SK-N-SH (cell line): ENCODE measurements around the gene GFPT1. TPM values are rescaled to one million over a fixed set of nuclear protein-coding genes. Genes with fewer than 3 reads are reported as not detected.
A peak's percentile ranks its signal among the peaks of the same experiment; 100 is the strongest.

Experiments
- CTCF ChIA-PET: fragments of 300-600, 350-600 bp; formaldehyde crosslinking; extraction: SDS; loops from one replicate; lab custom pipeline; 2021; lab: Yijun Ruan, JAX
- POLR2A ChIA-PET: fragments of 350-600 bp; sonication (Branson Sonifier 250); formaldehyde crosslinking; extraction: SDS; loops from one replicate; lab custom pipeline; 2020; ENCODE audit warnings: antibody characterized with exemption, inconsistent platforms; lab: Yijun Ruan, JAX
- DNase-seq: peaks from one replicate; pipeline ENCODE4 v3.0.0; 2012
- H2AFZ ChIP-seq: fragments of 200-600 bp; sonication (generic); 2 replicates; pipeline ENCODE4 v1.8.1; 2016; ENCODE audit warnings: antibody characterized with exemption, mild to moderate bottlenecking, low read depth
- H3F3A ChIP-seq: fragments of 200-600 bp; sonication (generic); replicated peaks from 2 replicates; pipeline ENCODE3; 2016; ENCODE audit warnings: antibody characterized with exemption, mild to moderate bottlenecking; ENCODE audit not compliant: insufficient read depth
- H3K27ac ChIP-seq, 2 experiments: fragments of 200-500 bp in 1 of 2; fragments of 200-600 bp in 1 of 2; sonication (Bioruptor generic) in 1 of 2; sonication (generic), shearing (Covaris generic) in 1 of 2; 2 replicates each; pipeline versions ENCODE4 v1.5.1 to v1.6.1; 2014 to 2016; ENCODE audit warnings: low read depth in 2 of 2, inconsistent platforms in 1 of 2, low read length in 1 of 2, mild to moderate bottlenecking in 1 of 2, mixed read lengths in 1 of 2
- H3K27me3 ChIP-seq: fragments of 200-600 bp; sonication (generic), shearing (Covaris generic); 2 replicates; pipeline ENCODE4 v1.6.1; 2016; ENCODE audit warnings: mixed run types; ENCODE audit not compliant: insufficient read depth
- H3K36me3 ChIP-seq, 2 experiments: fragments of 200-500 bp in 1 of 2; fragments of 200-600 bp in 1 of 2; sonication (Bioruptor generic) in 1 of 2; sonication (generic) in 1 of 2; replicated peaks in 1 of 2; 2 replicates each; pipeline versions ENCODE3 to v1.5.1; 2014 to 2016; ENCODE audit warnings: low read length in 1 of 2, mild to moderate bottlenecking in 1 of 2; ENCODE audit not compliant: insufficient read depth in 2 of 2, control insufficient read depth in 1 of 2
- H3K4me1 ChIP-seq, 2 experiments: fragments of 200-500 bp in 1 of 2; fragments of 200-600 bp in 1 of 2; sonication (Bioruptor generic) in 1 of 2; sonication (generic), shearing (Covaris generic) in 1 of 2; 2 replicates each; pipeline versions ENCODE4 v1.5.1 to v1.6.1; 2014 to 2016; ENCODE audit warnings: low read depth in 1 of 2, low read length in 1 of 2, mixed run types in 1 of 2; ENCODE audit not compliant: insufficient read depth in 2 of 2, control insufficient read depth in 1 of 2
- H3K4me2 ChIP-seq: fragments of 200-600 bp; sonication (generic), shearing (Covaris generic); 2 replicates; pipeline ENCODE4 v1.6.1; 2017; ENCODE audit warnings: mixed run types
- H3K4me3 ChIP-seq, 2 experiments: fragments of 200-500 bp in 1 of 2; fragments of 200-600 bp in 1 of 2; sonication (Bioruptor generic) in 1 of 2; sonication (generic), shearing (Covaris generic) in 1 of 2; 2 replicates each; pipeline versions ENCODE4 v1.5.1 to v1.8.1; 2014 to 2016; ENCODE audit warnings: low read depth in 2 of 2, inconsistent platforms in 1 of 2, low read length in 1 of 2, mild to moderate bottlenecking in 1 of 2, mixed read lengths in 1 of 2, moderate library complexity in 1 of 2
- H3K79me2 ChIP-seq: fragments of 200-600 bp; sonication (generic); 2 replicates; pipeline ENCODE4 v1.8.1; 2017; ENCODE audit warnings: mild to moderate bottlenecking; ENCODE audit not compliant: insufficient read depth
- H3K9ac ChIP-seq: fragments of 200-600 bp; sonication (generic); 2 replicates; pipeline ENCODE4 v1.6.1; 2017; ENCODE audit warnings: mixed run types
- H3K9me2 ChIP-seq: fragments of 200-600 bp; sonication (generic); 2 replicates; pipeline ENCODE4 v1.6.1; 2017; ENCODE audit warnings: mixed run types
- H3K9me3 ChIP-seq: fragments of 200-600 bp; sonication (generic); 2 replicates; pipeline ENCODE4 v1.6.1; 2017; ENCODE audit warnings: mixed run types, mild to moderate bottlenecking, moderate library complexity
- H4K20me1 ChIP-seq: fragments of 200-600 bp; sonication (generic); 2 replicates; pipeline ENCODE4 v1.6.1; 2017; ENCODE audit warnings: mild to moderate bottlenecking, mixed run types; ENCODE audit not compliant: insufficient read depth
- CHD2 ChIP-seq: fragments of 150-350 bp; IDR thresholded peaks from 2 replicates; pipeline ENCODE4 v1.6.1; 2018; ENCODE audit warnings: low read length; ENCODE audit not compliant: partially characterized antibody
- ELF1 ChIP-seq: IDR thresholded peaks from 2 replicates; pipeline ENCODE4 v1.4.0; 2012
- EP300 ChIP-seq, 2 experiments: IDR thresholded peaks; 2 replicates each; pipeline versions ENCODE4 v1.4.0 to v1.6.1; 2012; ENCODE audit warnings: borderline replicate concordance in 1 of 2, low read depth in 1 of 2, low read length in 1 of 2
- FOSL2 ChIP-seq: IDR thresholded peaks from 2 replicates; pipeline ENCODE4 v1.4.0; 2012; ENCODE audit warnings: low read depth, mild to moderate bottlenecking, moderate library complexity, borderline replicate concordance
- FOXM1 ChIP-seq: IDR thresholded peaks from 2 replicates; pipeline ENCODE4 v1.4.0; 2012; ENCODE audit warnings: low read depth, mild to moderate bottlenecking
- GATA2 ChIP-seq: sonication (generic); formaldehyde crosslinking; IDR thresholded peaks from 2 replicates; pipeline ENCODE4 v1.5.0; 2020; ENCODE audit warnings: mild to moderate bottlenecking, missing genetic modification reagents
- JUND ChIP-seq: IDR thresholded peaks from 2 replicates; pipeline ENCODE4 v1.4.0; 2012
- MXI1 ChIP-seq: IDR thresholded peaks from 2 replicates; pipeline ENCODE4 v1.6.1; 2012; ENCODE audit warnings: mild to moderate bottlenecking, low read depth, low read length, improper control_type of control experiment
- NFIC ChIP-seq: IDR thresholded peaks from 2 replicates; pipeline ENCODE4 v1.4.0; 2012; ENCODE audit warnings: borderline replicate concordance
- NRF1 ChIP-seq: IDR thresholded peaks from 2 replicates; pipeline ENCODE4 v1.6.1; 2012; ENCODE audit warnings: low read depth, mild to moderate bottlenecking, low read length
- PBX3 ChIP-seq: IDR thresholded peaks from 2 replicates; pipeline ENCODE4; 2012
- RAD21 ChIP-seq: IDR thresholded peaks from 2 replicates; pipeline ENCODE4 v1.6.1; 2012; ENCODE audit warnings: mild to moderate bottlenecking, low read length
- RCOR1 ChIP-seq: fragments of 150-350 bp; IDR thresholded peaks from 2 replicates; pipeline ENCODE4 v1.6.1; 2017; ENCODE audit warnings: antibody characterized with exemption, low read length
- RFX5 ChIP-seq: IDR thresholded peaks from 2 replicates; pipeline ENCODE4 v1.6.1; 2012; ENCODE audit warnings: mild to moderate bottlenecking, improper control_type of control experiment, low read length
- RXRA ChIP-seq: IDR thresholded peaks from 2 replicates; pipeline ENCODE4 v1.4.0; 2012; ENCODE audit warnings: low read depth, mild to moderate bottlenecking, borderline replicate concordance
- SIN3A ChIP-seq: IDR thresholded peaks from 2 replicates; pipeline ENCODE4 v1.6.1; 2012; ENCODE audit warnings: low read depth, mild to moderate bottlenecking, low read length, moderate library complexity, borderline replicate concordance
- TAF1 ChIP-seq: IDR thresholded peaks from 2 replicates; pipeline ENCODE4 v1.6.1; 2012; ENCODE audit warnings: low read depth, mild to moderate bottlenecking, low read length, moderate library complexity, borderline replicate concordance
- TCF12 ChIP-seq: IDR thresholded peaks from 2 replicates; pipeline ENCODE4 v1.4.0; 2012
- TEAD4 ChIP-seq: IDR thresholded peaks from 2 replicates; pipeline ENCODE4 v1.4.0; 2012; ENCODE audit warnings: mild to moderate bottlenecking, borderline replicate concordance; ENCODE audit not compliant: insufficient read depth
- USF1 ChIP-seq: IDR thresholded peaks from 2 replicates; pipeline ENCODE4 v1.4.0; 2012; ENCODE audit warnings: low read depth, borderline replicate concordance
- WGBS: methylation state at CpG from one replicate; pipeline ENCODE4 v1.1.6; 2017; ENCODE audit warnings: low lambda C conversion rate; 5-methylcytosine and 5-hydroxymethylcytosine counted together
- polyA plus RNA-seq, 3 experiments: library from polyadenylated mRNA; depleted of rRNA; stranded (reverse); fragments of >200 nt; gene quantifications; 2 replicates each; pipeline ENCODE4 v1.2.3, GENCODE V29; 2012
- TF ChIP-seq, protein P1 (sequence below): fragments of 150-350 bp; IDR thresholded peaks from 2 replicates; pipeline ENCODE4 v1.6.1; 2017; ENCODE audit warnings: antibody characterized with exemption, low read length, low read depth, borderline replicate concordance
- TF ChIP-seq, protein P2 (sequence below): fragments of 150-350 bp; IDR thresholded peaks from 2 replicates; pipeline ENCODE4 v1.6.1; 2016; ENCODE audit warnings: mild to moderate bottlenecking, low read depth, low read length
- TF ChIP-seq, protein P3 (sequence below): fragments of 200-600 bp; sonication (generic); IDR thresholded peaks from 2 replicates; pipeline ENCODE4 v1.6.1; 2017; ENCODE audit warnings: antibody characterized with exemption, mild to moderate bottlenecking, moderate library complexity
- TF ChIP-seq, protein P4 (sequence below): IDR thresholded peaks from 2 replicates; pipeline ENCODE4 v1.6.1; 2012; ENCODE audit warnings: mild to moderate bottlenecking, low read depth, low read length, moderate library complexity
- TF ChIP-seq, protein P5 (sequence below): IDR thresholded peaks from 2 replicates; pipeline ENCODE4 v1.4.0; 2012; ENCODE audit warnings: low read depth

The GFPT1 gene
- polyA plus RNA-seq, 1 of the 3 experiments (the other 2 are of a cell fraction) = 6.0 TPM

GRCh38 chr2:69298261-69298660 is 88.8 kb downstream of the GFPT1 start:
- Histone ChIP-seq H3K9ac (peak overlapping the region; percentile 54), H3K9me2 (no peaks in the 10 kb centered on the region), H3F3A (peaks cover 28% of the 10 kb centered on the region), H3K4me1 (peaks cover 11 to 28% of the 10 kb centered on the region in 2 experiments; a peak in 3 of 4 replicates), H3K4me3 (no peak overlapping the region), H4K20me1 (no peaks in the 10 kb centered on the region), H3K79me2 (no peaks in the 10 kb centered on the region), H3K9me3 (no peaks in the 10 kb centered on the region), H3K36me3 (no peaks in the 10 kb centered on the region), H3K27ac (peak overlapping the region; percentile 9 to 85; a peak in 3 of 4 replicates), H3K4me2 (peak overlapping the region; percentile 55; the same call in 1 of the 2 replicates), H2AFZ (peak overlapping the region; percentile 71; the same call in 1 of the 2 replicates), H3K27me3 (no peaks in the 10 kb centered on the region)
- POLR2A ChIA-PET = no interaction called here
- 36% methylated on average over 7 of the region's 7 CpGs for WGBS
- CTCF ChIA-PET = interaction anchor here (1.2 to 2.3 kb wide), 5 partner anchors 8 to 355 kb away, joined by 3 to 11 read pairs (median 6); partner anchors contain the start of gene ANTXR1
- DNase-seq = no peak
- no peak for TF ChIP-seq ELF1
- TF ChIP-seq NFIC = peak; percentile 72
- TF ChIP-seq RFX5 = no peak
- TF ChIP-seq CHD2 = no peak
- no peak for TF ChIP-seq RCOR1
- TF ChIP-seq, protein P1, sequence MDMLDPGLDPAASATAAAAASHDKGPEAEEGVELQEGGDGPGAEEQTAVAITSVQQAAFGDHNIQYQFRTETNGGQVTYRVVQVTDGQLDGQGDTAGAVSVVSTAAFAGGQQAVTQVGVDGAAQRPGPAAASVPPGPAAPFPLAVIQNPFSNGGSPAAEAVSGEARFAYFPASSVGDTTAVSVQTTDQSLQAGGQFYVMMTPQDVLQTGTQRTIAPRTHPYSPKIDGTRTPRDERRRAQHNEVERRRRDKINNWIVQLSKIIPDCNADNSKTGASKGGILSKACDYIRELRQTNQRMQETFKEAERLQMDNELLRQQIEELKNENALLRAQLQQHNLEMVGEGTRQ = no peak
- TF ChIP-seq JUND = peak; percentile 86
- TF ChIP-seq, protein P2, sequence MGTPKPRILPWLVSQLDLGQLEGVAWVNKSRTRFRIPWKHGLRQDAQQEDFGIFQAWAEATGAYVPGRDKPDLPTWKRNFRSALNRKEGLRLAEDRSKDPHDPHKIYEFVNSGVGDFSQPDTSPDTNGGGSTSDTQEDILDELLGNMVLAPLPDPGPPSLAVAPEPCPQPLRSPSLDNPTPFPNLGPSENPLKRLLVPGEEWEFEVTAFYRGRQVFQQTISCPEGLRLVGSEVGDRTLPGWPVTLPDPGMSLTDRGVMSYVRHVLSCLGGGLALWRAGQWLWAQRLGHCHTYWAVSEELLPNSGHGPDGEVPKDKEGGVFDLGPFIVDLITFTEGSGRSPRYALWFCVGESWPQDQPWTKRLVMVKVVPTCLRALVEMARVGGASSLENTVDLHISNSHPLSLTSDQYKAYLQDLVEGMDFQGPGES = no peak
- peak; percentile 56; the same call in 1 of the 2 replicates for TF ChIP-seq SIN3A
- peak; percentile 87 for TF ChIP-seq FOSL2
- TF ChIP-seq USF1 = peak; percentile 28; the same call in 1 of the 2 replicates
- TF ChIP-seq TCF12 = peak; percentile 84
- TF ChIP-seq, protein P3, sequence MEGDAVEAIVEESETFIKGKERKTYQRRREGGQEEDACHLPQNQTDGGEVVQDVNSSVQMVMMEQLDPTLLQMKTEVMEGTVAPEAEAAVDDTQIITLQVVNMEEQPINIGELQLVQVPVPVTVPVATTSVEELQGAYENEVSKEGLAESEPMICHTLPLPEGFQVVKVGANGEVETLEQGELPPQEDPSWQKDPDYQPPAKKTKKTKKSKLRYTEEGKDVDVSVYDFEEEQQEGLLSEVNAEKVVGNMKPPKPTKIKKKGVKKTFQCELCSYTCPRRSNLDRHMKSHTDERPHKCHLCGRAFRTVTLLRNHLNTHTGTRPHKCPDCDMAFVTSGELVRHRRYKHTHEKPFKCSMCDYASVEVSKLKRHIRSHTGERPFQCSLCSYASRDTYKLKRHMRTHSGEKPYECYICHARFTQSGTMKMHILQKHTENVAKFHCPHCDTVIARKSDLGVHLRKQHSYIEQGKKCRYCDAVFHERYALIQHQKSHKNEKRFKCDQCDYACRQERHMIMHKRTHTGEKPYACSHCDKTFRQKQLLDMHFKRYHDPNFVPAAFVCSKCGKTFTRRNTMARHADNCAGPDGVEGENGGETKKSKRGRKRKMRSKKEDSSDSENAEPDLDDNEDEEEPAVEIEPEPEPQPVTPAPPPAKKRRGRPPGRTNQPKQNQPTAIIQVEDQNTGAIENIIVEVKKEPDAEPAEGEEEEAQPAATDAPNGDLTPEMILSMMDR = peak; percentile 8; the same call in 1 of the 2 replicates
- peak; percentile 50; the same call in 1 of the 2 replicates for TF ChIP-seq RXRA
- no peak for TF ChIP-seq NRF1
- TF ChIP-seq FOXM1 = no peak
- TF ChIP-seq GATA2 (CRISPR knock-in tag) = no peak
- no peak for TF ChIP-seq TAF1
- TF ChIP-seq PBX3 = peak; percentile 76
- TF ChIP-seq, protein P4, sequence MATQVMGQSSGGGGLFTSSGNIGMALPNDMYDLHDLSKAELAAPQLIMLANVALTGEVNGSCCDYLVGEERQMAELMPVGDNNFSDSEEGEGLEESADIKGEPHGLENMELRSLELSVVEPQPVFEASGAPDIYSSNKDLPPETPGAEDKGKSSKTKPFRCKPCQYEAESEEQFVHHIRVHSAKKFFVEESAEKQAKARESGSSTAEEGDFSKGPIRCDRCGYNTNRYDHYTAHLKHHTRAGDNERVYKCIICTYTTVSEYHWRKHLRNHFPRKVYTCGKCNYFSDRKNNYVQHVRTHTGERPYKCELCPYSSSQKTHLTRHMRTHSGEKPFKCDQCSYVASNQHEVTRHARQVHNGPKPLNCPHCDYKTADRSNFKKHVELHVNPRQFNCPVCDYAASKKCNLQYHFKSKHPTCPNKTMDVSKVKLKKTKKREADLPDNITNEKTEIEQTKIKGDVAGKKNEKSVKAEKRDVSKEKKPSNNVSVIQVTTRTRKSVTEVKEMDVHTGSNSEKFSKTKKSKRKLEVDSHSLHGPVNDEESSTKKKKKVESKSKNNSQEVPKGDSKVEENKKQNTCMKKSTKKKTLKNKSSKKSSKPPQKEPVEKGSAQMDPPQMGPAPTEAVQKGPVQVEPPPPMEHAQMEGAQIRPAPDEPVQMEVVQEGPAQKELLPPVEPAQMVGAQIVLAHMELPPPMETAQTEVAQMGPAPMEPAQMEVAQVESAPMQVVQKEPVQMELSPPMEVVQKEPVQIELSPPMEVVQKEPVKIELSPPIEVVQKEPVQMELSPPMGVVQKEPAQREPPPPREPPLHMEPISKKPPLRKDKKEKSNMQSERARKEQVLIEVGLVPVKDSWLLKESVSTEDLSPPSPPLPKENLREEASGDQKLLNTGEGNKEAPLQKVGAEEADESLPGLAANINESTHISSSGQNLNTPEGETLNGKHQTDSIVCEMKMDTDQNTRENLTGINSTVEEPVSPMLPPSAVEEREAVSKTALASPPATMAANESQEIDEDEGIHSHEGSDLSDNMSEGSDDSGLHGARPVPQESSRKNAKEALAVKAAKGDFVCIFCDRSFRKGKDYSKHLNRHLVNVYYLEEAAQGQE = no peak
- no peak for TF ChIP-seq TEAD4
- TF ChIP-seq EP300 (IDR thresholded peaks at IDR 0.05; ENCODE audit: borderline replicate concordance in 1 of 2, low read depth in 1 of 2, low read length in 1 of 2) = peak in 1 of 2 experiments; percentile 84; a peak in 2 of 4 replicates
- TF ChIP-seq, protein P5, sequence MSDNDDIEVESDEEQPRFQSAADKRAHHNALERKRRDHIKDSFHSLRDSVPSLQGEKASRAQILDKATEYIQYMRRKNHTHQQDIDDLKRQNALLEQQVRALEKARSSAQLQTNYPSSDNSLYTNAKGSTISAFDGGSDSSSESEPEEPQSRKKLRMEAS = peak; percentile 96
- no peak for TF ChIP-seq RAD21
- no peak for TF ChIP-seq MXI1
